Calu3 (cell line): ENCODE measurements around the gene PDIA4. TPM values are rescaled to one million over a fixed set of nuclear protein-coding genes. Genes with fewer than 3 reads are reported as not detected.

Experiments
- BruUV-seq: library from RNA; stranded (reverse); fragments of 400-500 nt; replicated peaks from 2 replicates; lab custom pipeline; 2021; lab: Mats Ljungman, UMichigan
- CTCF ChIA-PET: fragments of 300-600 bp; sonication (Branson Sonifier 250); formaldehyde crosslinking; loops from one replicate; lab custom pipeline; 2022; ENCODE audit warnings: antibody characterized with exemption; lab: Charles Lee
- DNase-seq: peaks from one replicate; pipeline ENCODE4 v3.0.0; 2022
- H3K27ac Mint-ChIP-seq: one replicate; pipeline ENCODE4 v1.8.0; 2022; ENCODE audit warnings: mixed read lengths; ENCODE audit not compliant: unreplicated experiment
- H3K27me3 Mint-ChIP-seq: one replicate; pipeline ENCODE4 v1.8.0; 2022; ENCODE audit warnings: mixed read lengths; ENCODE audit not compliant: unreplicated experiment
- H3K36me3 Mint-ChIP-seq: one replicate; pipeline ENCODE4 v1.8.0; 2022; ENCODE audit warnings: mild to moderate bottlenecking, moderate library complexity, mixed read lengths; ENCODE audit not compliant: insufficient read depth, unreplicated experiment
- H3K4me1 Mint-ChIP-seq: one replicate; pipeline ENCODE4 v1.8.0; 2022; ENCODE audit warnings: mild to moderate bottlenecking, low read depth, mixed read lengths; ENCODE audit not compliant: unreplicated experiment
- H3K4me3 Mint-ChIP-seq: one replicate; pipeline ENCODE4 v1.8.0; 2022; ENCODE audit warnings: mild to moderate bottlenecking, low read depth, moderate library complexity, mixed read lengths; ENCODE audit not compliant: unreplicated experiment
- H3K9me3 Mint-ChIP-seq: one replicate; pipeline ENCODE4 v1.8.0; 2022; ENCODE audit warnings: low read depth, mixed read lengths; ENCODE audit not compliant: unreplicated experiment
- intact Hi-C: fragments of 100-400 bp; cut with micrococcal nuclease; formaldehyde crosslinking; loops from one replicate; pipeline ENCODE4 v1.10.0; 2022; ENCODE audit not compliant: unreplicated experiment
- total RNA-seq: library from RNA; stranded (reverse); gene quantifications from 2 replicates; pipeline ENCODE4 v1.2.3, GENCODE V29; 2022
- TF ChIP-seq, protein P1 (sequence below): fragments of 200-600 bp; IDR thresholded peaks from one replicate; pipeline ENCODE4 v1.8.0; 2022; ENCODE audit warnings: antibody characterized with exemption; ENCODE audit not compliant: unreplicated experiment

Gene PDIA4
- total RNA-seq, 1 experiment from 2014 or later = 351 TPM

DNA sequence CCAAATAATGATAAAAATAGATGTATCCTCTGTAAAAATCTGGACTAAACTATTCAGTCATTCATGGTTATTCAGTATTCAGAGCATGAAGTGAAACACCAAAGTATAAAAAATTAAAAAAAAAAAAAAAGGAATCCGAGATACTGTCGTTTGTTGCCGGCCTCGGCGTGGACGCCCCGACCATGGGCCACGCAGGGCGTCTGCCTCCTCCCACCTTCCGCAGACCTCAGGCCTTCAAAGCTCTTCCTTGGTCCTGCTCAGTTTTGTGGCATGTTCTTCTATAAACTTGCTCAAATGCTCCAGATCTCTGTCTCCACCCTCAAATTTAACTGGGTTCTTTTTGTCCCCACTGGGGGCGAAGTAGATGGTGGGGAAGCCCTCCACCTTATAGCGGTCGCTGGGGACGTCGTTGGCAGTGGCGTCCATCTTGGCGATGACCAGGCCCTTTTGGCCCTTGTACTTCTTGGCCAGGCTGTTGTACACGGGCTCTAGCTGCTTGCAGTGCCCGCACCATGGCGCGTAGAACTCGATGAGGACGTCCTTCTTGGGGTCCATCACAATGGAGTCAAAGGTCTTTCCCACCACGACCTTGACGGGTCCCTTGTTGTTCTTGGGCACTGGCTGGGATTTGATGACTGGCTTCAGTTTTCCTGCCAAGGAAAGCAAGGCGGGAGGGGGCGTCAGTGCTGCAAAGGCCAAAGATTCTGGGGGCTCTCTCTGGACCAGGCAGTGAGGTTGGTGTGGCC, 24.6 kb downstream of the PDIA4 start:
- H3K4me1 Mint-ChIP-seq = peaks cover 8% of the 10 kb centered on the region
- H3K4me3 Mint-ChIP-seq = no peak overlapping the region
- BruUV-seq = TSS peak; percentile 93
- intact Hi-C loops = no loop called here
- H3K9me3 Mint-ChIP-seq = no peaks in the 10 kb centered on the region
- peaks cover 74% of the 10 kb centered on the region for H3K36me3 Mint-ChIP-seq
- CTCF ChIA-PET = no interaction called here
- no peaks in the 10 kb centered on the region for H3K27me3 Mint-ChIP-seq
- peak overlapping the region; percentile 28 for H3K27ac Mint-ChIP-seq
- TF ChIP-seq, protein P1, sequence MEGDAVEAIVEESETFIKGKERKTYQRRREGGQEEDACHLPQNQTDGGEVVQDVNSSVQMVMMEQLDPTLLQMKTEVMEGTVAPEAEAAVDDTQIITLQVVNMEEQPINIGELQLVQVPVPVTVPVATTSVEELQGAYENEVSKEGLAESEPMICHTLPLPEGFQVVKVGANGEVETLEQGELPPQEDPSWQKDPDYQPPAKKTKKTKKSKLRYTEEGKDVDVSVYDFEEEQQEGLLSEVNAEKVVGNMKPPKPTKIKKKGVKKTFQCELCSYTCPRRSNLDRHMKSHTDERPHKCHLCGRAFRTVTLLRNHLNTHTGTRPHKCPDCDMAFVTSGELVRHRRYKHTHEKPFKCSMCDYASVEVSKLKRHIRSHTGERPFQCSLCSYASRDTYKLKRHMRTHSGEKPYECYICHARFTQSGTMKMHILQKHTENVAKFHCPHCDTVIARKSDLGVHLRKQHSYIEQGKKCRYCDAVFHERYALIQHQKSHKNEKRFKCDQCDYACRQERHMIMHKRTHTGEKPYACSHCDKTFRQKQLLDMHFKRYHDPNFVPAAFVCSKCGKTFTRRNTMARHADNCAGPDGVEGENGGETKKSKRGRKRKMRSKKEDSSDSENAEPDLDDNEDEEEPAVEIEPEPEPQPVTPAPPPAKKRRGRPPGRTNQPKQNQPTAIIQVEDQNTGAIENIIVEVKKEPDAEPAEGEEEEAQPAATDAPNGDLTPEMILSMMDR = no peak
- no peak for DNase-seq

DNA sequence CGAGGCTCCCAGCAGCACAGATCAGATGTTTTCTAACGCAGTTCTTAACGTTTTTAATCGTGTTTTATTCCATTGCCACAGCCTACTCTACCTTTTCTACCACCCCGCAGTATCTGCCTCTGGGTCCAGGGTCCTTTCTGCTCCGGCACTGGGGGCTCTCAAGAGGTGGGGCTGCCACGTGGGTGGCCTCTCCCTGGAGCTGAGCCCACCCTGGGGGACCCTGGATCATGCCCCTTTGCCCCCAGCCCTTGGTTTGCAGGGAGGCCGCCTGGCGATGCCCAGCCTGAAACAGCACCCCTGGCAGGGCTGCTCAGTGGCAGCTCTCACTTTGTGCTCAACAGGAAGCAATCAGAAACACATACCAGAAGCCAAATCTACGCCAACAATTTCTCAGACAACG, 25.3 kb downstream of the PDIA4 start:
- TF ChIP-seq, protein P1 = no peak
- peak overlapping the region; percentile 28 for H3K27ac Mint-ChIP-seq

DNA sequence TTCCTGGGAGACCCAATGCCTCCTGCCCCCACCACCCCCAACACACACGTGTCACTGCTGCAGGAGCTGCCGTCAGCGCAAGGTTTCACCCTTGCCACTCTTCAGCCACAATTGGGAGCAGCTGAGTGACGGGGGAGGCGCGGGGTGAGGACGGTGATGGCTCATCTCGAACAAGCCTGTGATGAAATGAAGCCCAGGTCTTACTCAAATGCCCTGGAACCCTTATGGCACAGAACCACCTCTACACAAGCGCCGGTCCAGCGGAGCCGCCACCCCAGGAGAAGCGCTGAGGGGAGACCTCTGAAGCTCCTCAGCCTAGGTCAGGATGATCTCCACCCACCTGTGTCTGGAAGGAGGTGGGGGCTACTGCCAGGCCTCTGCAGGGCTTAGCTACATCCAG, 25.7 kb downstream of the PDIA4 start:
- H3K27me3 Mint-ChIP-seq = no peaks in the 10 kb centered on the region
- no peak overlapping the region for H3K4me3 Mint-ChIP-seq
- H3K27ac Mint-ChIP-seq = no peak overlapping the region
- no peak for DNase-seq
- BruUV-seq = no TSS peak
- TF ChIP-seq, protein P1 = no peak
- intact Hi-C loops = no loop called here
- peaks cover 8% of the 10 kb centered on the region for H3K4me1 Mint-ChIP-seq
- CTCF ChIA-PET = no interaction called here
- H3K9me3 Mint-ChIP-seq = no peaks in the 10 kb centered on the region
- peaks cover 67% of the 10 kb centered on the region for H3K36me3 Mint-ChIP-seq

More for the DNA sequence above, 25.3 kb downstream of the PDIA4 start:
- H3K4me1 Mint-ChIP-seq = peaks cover 8% of the 10 kb centered on the region
- no peaks in the 10 kb centered on the region for H3K9me3 Mint-ChIP-seq
- no peak overlapping the region for H3K4me3 Mint-ChIP-seq
- intact Hi-C loops = no loop called here
- no peaks in the 10 kb centered on the region for H3K27me3 Mint-ChIP-seq
- CTCF ChIA-PET = no interaction called here
- DNase-seq = no peak
- peaks cover 69% of the 10 kb centered on the region for H3K36me3 Mint-ChIP-seq
- no TSS peak for BruUV-seq

DNA sequence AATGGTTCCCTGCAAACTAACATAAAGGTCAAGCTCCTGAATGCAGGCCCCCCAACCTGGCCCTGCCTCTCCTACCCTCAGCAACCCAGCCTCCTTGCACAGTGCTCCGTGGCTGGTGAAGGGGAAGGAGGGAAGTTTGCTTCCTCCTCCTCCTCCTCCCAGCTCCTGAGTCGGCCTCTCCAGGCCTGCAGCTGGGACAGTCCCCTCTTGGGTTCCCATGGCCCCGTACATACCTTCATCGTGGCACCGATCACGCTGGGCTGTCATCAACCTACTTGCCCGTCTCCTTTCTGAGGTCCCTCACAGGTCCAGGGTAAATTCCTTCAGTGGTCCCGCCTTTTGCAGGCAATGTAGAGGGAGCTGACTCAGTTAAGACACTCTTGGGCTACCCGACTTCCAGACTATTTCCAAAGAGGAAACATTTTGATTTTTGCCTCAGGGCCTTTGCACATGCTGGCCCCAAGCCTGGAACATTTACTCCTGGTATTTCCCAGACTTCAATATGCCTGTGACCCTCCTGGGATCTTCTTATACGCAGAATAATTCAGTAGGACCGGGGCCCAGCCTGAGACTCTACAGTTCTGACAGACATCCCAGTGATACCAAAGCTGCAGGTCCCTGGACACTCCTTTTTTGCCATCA, 26.8 kb downstream of the PDIA4 start:
- BruUV-seq = no TSS peak
- H3K27me3 Mint-ChIP-seq = no peaks in the 10 kb centered on the region
- peak overlapping the region; percentile 24 for H3K27ac Mint-ChIP-seq
- peaks cover 63% of the 10 kb centered on the region for H3K36me3 Mint-ChIP-seq
- no peaks in the 10 kb centered on the region for H3K9me3 Mint-ChIP-seq
- H3K4me3 Mint-ChIP-seq = no peak overlapping the region
- intact Hi-C loops = no loop called here
- DNase-seq = no peak
- TF ChIP-seq, protein P1 = no peak
- CTCF ChIA-PET = interaction anchor here (0.6 to 0.7 kb wide), 3 partner anchors 64 to 865 kb away, joined by 3 read pairs; no protein-coding TSS in a partner anchor
- peaks cover 8% of the 10 kb centered on the region for H3K4me1 Mint-ChIP-seq
